CD4-positive, alpha-beta T cell (primary cell): ENCODE results near the gene EPHB1. TPM values are rescaled to one million over a fixed set of nuclear protein-coding genes. Genes with fewer than 3 reads are reported as not detected.

Source experiments
- ATAC-seq: fragments of 200-7000 bp; cut with Tn5 transposase; one replicate; pipeline ENCODE4 v1.10.0; 2022; ENCODE audit warnings: mild to moderate bottlenecking; ENCODE audit not compliant: poor library complexity
- CTCF ChIA-PET: fragments of 350-600 bp; sonication (Branson Sonifier 250); formaldehyde crosslinking; loops from one replicate; lab custom pipeline; 2021; ENCODE audit warnings: antibody characterized with exemption, inconsistent platforms; lab: Charles Lee
- POLR2A ChIA-PET: fragments of 350-600 bp; sonication (Branson Sonifier 250); formaldehyde crosslinking; loops from one replicate; lab custom pipeline; 2021; ENCODE audit warnings: antibody characterized with exemption, inconsistent platforms; lab: Charles Lee
- DNase-seq, 14 experiments: peaks; one replicate each; pipeline ENCODE4 v3.0.0-alpha.2; 2013 to 2020; ENCODE audit warnings: mixed read lengths in 2 of 14
- H3K27ac ChIP-seq, 2 donors: one replicate each; pipeline versions ENCODE4 v1.5.1 to v1.7.0; 2013; ENCODE audit warnings: low read length in 2 of 2, low read depth in 1 of 2, mild to moderate bottlenecking in 1 of 2
- H3K27me3 ChIP-seq, 2 experiments: 1 replicate in 1 of 2; 2 replicates in 1 of 2; pipeline versions ENCODE4 v1.6.1 to v1.7.0; 2013; ENCODE audit warnings: low read length in 2 of 2, control low read depth in 1 of 2, mild to moderate bottlenecking in 1 of 2, moderate library complexity in 1 of 2; ENCODE audit not compliant: insufficient read depth in 2 of 2, control insufficient read depth in 1 of 2
- H3K36me3 ChIP-seq: one replicate; pipeline ENCODE4 v1.6.1; 2013; ENCODE audit warnings: low read length, control low read depth; ENCODE audit not compliant: insufficient read depth
- H3K4me1 ChIP-seq: one replicate; pipeline ENCODE4 v1.6.1; 2013; ENCODE audit warnings: low read length, control low read depth; ENCODE audit not compliant: insufficient read depth
- H3K4me3 ChIP-seq: one replicate; pipeline ENCODE4 v1.5.1; 2013; ENCODE audit warnings: mild to moderate bottlenecking, low read length, moderate library complexity
- H3K9me3 ChIP-seq, 2 experiments: 1 replicate in 1 of 2; 2 replicates in 1 of 2; pipeline versions ENCODE4 v1.6.1 to v1.7.0; 2013; ENCODE audit warnings: low read length in 2 of 2, mild to moderate bottlenecking in 2 of 2, control low read depth in 1 of 2, moderate library complexity in 1 of 2; ENCODE audit not compliant: control insufficient read depth in 1 of 2, insufficient read depth in 1 of 2
- H3K27ac Mint-ChIP-seq: one replicate; pipeline ENCODE4 v1.8.0; 2020; ENCODE audit warnings: mixed read lengths
- H3K27me3 Mint-ChIP-seq: one replicate; pipeline ENCODE4 v1.8.0; 2021; ENCODE audit warnings: mixed read lengths
- H3K36me3 Mint-ChIP-seq: one replicate; pipeline ENCODE4 v1.8.0; 2021; ENCODE audit warnings: low read depth, mixed read lengths
- H3K4me1 Mint-ChIP-seq: one replicate; pipeline ENCODE4 v1.8.0; 2021; ENCODE audit warnings: low read depth, mixed read lengths
- H3K4me3 Mint-ChIP-seq: one replicate; pipeline ENCODE4 v1.8.0; 2020; ENCODE audit warnings: mild to moderate bottlenecking, mixed read lengths
- H3K9me3 Mint-ChIP-seq: one replicate; pipeline ENCODE4 v1.8.0; 2020; ENCODE audit warnings: mixed read lengths
- intact Hi-C, 2 experiments: fragments of 100-400 bp; cut with DNase I in 1 of 2; cut with micrococcal nuclease in 1 of 2; formaldehyde crosslinking; loops; one replicate each; pipeline versions ENCODE4 v1.15.1 to v1.9.0; 2023 to 2025; cut with DNase I, micrococcal nuclease
- total RNA-seq, 174 experiments: library from RNA in 2 of 174; stranded (reverse) in 2 of 174; gene quantifications; one replicate each; pipeline ENCODE4 v1.2.3 and lab custom pipeline; 2021 to 2026
- TF ChIP-seq, protein P1 (sequence below): fragments of 200-600 bp; IDR thresholded peaks from one replicate; pipeline ENCODE4 v1.8.0; 2022; ENCODE audit warnings: antibody characterized with exemption, mild to moderate bottlenecking

EPHB1 gene
- total RNA-seq, 2 experiments from 2014 or later: 0.08 to 0.49 TPM

DNA sequence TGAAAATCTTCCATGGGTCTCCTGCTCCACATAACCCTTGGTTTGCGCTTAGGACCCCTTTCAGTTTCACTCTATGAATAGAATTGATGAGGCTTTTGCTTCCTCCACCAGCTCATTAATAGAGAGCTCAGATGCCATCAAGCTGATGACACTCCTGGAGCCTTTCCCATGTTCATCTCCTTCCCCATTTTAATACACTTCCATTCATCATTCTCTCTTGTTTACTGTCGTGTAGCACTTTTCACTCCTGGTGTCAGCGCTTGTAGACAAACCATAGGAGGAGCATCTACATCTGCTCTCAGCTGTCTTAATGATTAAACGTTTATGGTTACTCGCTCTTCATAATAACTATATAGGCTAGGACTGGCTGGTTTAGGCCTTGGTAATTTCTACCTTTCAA lies 363.5 kb downstream of the EPHB1 start:
- Histone ChIP-seq H3K27me3 (no peaks in the 10 kb centered on the region), H3K4me1 (no peaks in the 10 kb centered on the region), H3K36me3 (no peaks in the 10 kb centered on the region), H3K9me3 (no peaks in the 10 kb centered on the region), H3K4me3 (no peak overlapping the region), H3K27ac (no peak overlapping the region)
- Mint-ChIP-seq H3K4me1 (no peaks in the 10 kb centered on the region), H3K27ac (no peak overlapping the region), H3K4me3 (no peak overlapping the region), H3K27me3 (no peaks in the 10 kb centered on the region), H3K36me3 (no peaks in the 10 kb centered on the region), H3K9me3 (peaks cover 3% of the 10 kb centered on the region)
- DNase-seq (no peak), ATAC-seq (no peak)
- ChIA-PET CTCF (no interaction called here), POLR2A (no interaction called here)
- TF ChIP-seq, protein P1, sequence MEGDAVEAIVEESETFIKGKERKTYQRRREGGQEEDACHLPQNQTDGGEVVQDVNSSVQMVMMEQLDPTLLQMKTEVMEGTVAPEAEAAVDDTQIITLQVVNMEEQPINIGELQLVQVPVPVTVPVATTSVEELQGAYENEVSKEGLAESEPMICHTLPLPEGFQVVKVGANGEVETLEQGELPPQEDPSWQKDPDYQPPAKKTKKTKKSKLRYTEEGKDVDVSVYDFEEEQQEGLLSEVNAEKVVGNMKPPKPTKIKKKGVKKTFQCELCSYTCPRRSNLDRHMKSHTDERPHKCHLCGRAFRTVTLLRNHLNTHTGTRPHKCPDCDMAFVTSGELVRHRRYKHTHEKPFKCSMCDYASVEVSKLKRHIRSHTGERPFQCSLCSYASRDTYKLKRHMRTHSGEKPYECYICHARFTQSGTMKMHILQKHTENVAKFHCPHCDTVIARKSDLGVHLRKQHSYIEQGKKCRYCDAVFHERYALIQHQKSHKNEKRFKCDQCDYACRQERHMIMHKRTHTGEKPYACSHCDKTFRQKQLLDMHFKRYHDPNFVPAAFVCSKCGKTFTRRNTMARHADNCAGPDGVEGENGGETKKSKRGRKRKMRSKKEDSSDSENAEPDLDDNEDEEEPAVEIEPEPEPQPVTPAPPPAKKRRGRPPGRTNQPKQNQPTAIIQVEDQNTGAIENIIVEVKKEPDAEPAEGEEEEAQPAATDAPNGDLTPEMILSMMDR: no peak
- intact Hi-C loops: no loop called here

DNA sequence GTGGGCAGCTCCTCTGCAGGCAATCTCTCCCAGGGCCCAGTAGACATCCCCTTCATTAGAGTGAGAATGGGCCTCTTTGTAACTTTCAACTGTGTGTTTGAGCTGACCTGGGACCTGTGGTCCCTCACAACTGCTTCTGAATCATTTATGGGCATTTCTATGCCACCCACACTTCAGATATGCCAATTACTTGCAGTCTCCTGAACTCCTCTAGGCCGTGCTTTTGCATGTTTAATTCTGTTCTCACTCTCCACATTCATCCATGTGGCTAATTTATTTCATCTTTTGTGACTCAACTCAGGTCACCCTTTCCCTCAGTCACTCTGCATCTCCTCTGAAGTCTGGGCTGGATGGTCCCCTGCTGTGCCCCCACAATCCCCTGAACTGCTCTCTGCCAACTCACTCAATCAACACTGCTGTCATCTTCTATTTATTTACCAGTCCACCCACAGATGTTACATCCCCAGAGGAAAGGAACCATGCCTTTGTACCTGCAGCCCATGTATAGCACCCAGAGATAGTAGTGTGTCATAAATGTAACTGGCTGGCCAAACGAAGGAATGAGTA lies 364.7 kb downstream of the EPHB1 start:
- Mint-ChIP-seq H3K27ac (no peak overlapping the region), H3K27me3 (no peaks in the 10 kb centered on the region), H3K36me3 (no peaks in the 10 kb centered on the region), H3K4me3 (no peak overlapping the region), H3K9me3 (peaks cover 3% of the 10 kb centered on the region), H3K4me1 (no peaks in the 10 kb centered on the region)
- ChIA-PET CTCF (no interaction called here), POLR2A (no interaction called here)
- DNase-seq: no peak
- no peaks in the 10 kb centered on the region for H3K4me1 ChIP-seq
- no peak overlapping the region for H3K4me3 ChIP-seq
- no peaks in the 10 kb centered on the region for H3K9me3 ChIP-seq
- TF ChIP-seq, protein P1: no peak
- intact Hi-C loops: no loop called here
- H3K36me3 ChIP-seq: no peaks in the 10 kb centered on the region
- H3K27me3 ChIP-seq: no peaks in the 10 kb centered on the region
- ATAC-seq: no peak
- no peak overlapping the region for H3K27ac ChIP-seq

DNA sequence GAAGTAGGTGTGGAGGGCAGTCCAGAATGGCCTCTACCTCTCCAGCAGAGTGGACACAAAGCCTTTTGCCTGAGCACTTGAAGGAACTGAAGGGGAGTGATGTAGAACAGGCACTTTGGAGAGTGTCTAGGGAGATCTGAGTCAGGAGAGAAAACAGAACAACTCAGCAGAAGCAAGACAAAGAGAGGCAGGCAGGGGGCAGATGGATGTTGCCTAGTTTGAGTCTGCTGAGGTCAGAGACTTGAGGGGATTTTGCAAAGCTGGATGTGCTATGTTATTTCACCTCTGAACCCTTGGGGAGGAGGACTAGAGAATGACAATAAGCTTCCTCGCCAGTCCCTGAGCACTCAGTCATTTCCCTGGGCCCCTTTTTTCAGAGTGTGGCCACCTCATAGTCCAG lies 366.4 kb downstream of the EPHB1 start:
- no peaks in the 10 kb centered on the region for H3K27me3 ChIP-seq
- no peaks in the 10 kb centered on the region for H3K4me1 ChIP-seq
- Mint-ChIP-seq H3K9me3 (no peaks in the 10 kb centered on the region), H3K4me1 (no peaks in the 10 kb centered on the region), H3K27ac (no peak overlapping the region), H3K27me3 (no peaks in the 10 kb centered on the region), H3K4me3 (no peak overlapping the region), H3K36me3 (no peaks in the 10 kb centered on the region)
- POLR2A ChIA-PET: no interaction called here
- no peak overlapping the region for H3K4me3 ChIP-seq
- CTCF ChIA-PET: no interaction called here
- ATAC-seq (no peak), DNase-seq (no peak)
- H3K9me3 ChIP-seq: no peaks in the 10 kb centered on the region
- intact Hi-C loops: no loop called here
- TF ChIP-seq, protein P1: no peak
- H3K36me3 ChIP-seq: no peaks in the 10 kb centered on the region
- H3K27ac ChIP-seq: no peak overlapping the region
